GM18873 (cell line): ENCODE results near the gene ATP2A2.
"Not testable (repeated sequence)": the region's sequence is repeated elsewhere in the genome, so short reads cannot be mapped to it uniquely, and the experiment has no call there.

Source experiments
- ATAC-seq: cut with Tn5 transposase; IDR thresholded peaks from one replicate; pipeline ENCODE4 v1.9.1; 2021; ENCODE audit warnings: mild to moderate bottlenecking, moderate library complexity, moderate number of reproducible peaks; ENCODE audit not compliant: unreplicated experiment, low FRiP score

Gene ATP2A2

DNA sequence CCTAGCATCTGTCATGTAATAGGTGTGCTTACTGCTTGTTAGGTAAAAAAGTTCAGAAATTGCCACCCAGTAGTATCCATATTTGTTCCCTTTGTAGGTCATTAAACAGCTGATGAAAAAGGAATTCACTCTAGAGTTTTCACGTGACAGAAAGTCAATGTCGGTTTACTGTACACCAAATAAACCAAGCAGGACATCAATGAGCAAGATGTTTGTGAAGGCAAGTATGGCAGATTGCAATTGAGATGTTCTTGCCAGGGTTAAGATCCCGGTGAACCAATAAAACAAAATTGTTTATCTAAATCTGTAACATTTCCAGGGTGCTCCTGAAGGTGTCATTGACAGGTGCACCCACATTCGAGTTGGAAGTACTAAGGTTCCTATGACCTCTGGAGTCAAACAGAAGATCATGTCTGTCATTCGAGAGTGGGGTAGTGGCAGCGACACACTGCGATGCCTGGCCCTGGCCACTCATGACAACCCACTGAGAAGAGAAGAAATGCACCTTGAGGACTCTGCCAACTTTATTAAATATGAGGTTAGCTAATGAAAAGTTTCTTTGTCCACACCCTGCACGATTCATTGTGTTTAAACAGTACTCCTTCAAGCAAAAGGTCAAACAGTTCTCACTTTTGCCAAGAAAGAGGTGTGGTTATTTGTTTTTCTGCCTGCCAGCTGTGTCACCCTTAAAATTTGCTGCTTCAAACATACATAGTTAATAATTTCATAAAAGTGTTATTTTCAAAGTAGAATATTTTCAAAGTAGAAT, 58.3 kb downstream of the ATP2A2 start:
- ATAC-seq = no peak

GRCh38 chr12:110340261-110340660, 59.2 kb downstream of the ATP2A2 start:
- ATAC-seq = not testable (repeated sequence)

- ATAC-seq = no peak
Measured at GRCh38 chr12:110340706-110341105, 59.7 kb downstream of the ATP2A2 start.

DNA sequence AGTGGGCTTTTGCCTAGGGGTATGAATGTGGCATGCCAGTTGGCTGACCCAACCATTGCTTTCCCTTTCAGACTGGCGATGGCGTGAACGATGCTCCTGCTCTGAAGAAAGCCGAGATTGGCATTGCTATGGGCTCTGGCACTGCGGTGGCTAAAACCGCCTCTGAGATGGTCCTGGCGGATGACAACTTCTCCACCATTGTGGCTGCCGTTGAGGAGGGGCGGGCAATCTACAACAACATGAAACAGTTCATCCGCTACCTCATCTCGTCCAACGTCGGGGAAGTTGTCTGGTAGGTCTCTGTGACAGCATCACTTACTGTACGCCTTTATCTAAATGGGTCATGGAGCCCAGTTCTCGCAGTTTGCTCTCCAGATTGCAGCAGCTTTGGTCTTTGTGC, 61.1 kb downstream of the ATP2A2 start:
- ATAC-seq = no peak

DNA sequence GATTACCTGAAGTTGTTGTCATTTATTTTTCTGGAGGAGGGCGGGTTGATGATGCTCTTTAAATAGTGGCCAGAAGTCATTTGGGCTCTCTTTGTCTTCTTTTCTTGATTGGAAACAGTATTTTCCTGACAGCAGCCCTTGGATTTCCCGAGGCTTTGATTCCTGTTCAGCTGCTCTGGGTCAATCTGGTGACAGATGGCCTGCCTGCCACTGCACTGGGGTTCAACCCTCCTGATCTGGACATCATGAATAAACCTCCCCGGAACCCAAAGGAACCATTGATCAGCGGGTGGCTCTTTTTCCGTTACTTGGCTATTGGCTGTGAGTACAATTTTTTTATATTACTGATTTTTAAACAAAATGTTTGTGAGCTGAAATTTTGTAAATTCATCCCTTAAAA, 62.1 kb downstream of the ATP2A2 start:
- no peak for ATAC-seq

GRCh38 chr12:110343736-110344555, 62.9 kb downstream of the ATP2A2 start:
- no peak for ATAC-seq

- no peak for ATAC-seq
Measured at GRCh38 chr12:110344657-110345056, 63.6 kb downstream of the ATP2A2 start.

GRCh38 chr12:110345176-110345661, 64.2 kb downstream of the ATP2A2 start:
- no peak for ATAC-seq

GRCh38 chr12:110345963-110346362, 64.9 kb downstream of the ATP2A2 start:
- ATAC-seq = no peak

GRCh38 chr12:110347767-110348166, 66.7 kb downstream of the ATP2A2 start:
- ATAC-seq = no peak

- ATAC-seq = no peak
Measured at GRCh38 chr12:110348431-110349059, 67.5 kb downstream of the ATP2A2 start.

GRCh38 chr12:110349096-110349495, 68.0 kb downstream of the ATP2A2 start:
- no peak for ATAC-seq

DNA sequence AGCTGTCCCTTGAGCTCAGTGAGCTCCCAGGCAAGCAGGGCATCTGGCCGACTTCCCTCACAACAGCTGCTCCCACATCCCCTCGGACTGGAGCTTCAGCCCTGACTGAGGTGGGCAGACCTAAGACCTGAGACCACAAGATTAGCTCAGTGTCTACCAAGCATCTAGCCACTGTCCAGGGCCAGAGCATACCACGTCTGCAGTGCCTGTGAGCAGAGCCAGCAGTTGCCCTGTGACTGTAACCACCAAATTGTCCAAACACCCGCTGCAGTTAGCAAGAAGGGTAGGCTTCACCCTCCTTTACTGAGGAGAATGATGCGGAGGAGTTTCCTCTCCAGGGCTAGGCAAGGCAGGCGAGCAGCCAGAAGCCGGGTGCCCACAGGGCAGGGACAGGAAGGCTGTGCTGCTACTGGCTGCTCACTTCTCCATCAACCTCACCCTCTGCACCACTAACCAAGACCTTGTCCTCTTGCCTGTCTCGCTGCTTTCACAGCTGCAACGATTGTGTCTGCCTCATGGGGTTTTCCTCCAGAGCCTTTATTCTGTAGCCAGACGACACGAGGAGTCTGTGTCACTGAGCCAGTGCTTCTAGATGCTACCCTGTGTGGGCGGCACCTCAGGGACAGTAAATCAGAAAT, 68.6 kb downstream of the ATP2A2 start:
- ATAC-seq = no peak

- ATAC-seq = no peak
Measured at GRCh38 chr12:110351119-110351518, 70.1 kb downstream of the ATP2A2 start.

DNA sequence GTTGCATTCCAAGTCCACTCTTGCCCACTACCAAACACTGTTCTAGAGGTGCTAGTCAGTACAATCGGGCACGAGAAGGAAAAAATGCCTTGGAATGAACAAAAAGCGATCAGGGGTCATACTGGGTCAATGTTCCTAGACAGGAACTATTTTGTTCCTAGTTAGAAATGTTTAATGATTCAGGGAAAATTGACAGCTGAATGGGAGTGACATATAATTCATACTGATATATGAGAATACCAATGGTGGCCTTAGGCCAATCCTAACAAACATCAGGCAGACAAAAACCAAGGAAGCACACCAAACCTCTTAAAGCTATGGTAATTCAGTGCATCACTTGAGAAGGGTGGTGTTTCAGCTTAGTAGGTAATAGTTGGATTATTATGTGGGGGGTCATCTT, 71.4 kb downstream of the ATP2A2 start:
- no peak for ATAC-seq

- no peak for ATAC-seq
Measured at GRCh38 chr12:110353211-110353965, 72.3 kb downstream of the ATP2A2 start.

DNA sequence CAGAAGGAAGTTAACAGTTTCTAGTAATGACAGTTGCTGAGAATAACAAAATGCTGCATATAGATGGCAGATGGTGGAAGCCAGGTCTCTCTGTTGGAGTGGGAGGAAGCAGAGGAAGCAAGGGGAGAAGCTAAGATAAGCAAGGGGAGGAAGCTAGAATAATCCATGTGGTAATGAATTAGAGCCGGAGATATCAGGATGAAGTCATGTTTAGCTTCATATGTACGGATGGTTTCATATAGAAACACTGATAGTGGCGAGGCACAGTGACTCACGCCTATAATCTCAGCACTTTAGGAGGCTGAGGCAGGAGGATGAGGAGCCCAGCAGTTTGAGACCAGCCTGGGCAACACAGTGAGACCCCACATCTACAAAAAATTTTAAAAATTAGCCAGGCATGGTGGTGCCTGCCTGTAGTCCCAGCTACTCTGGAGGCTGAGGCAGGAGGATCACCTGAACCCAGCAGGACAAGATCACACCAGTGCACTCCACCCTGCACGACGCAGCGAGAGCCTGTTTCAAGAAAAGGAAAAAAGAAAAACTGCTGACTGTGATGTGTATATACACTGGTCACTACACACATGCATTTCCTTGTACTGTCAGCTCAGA, 73.2 kb downstream of the ATP2A2 start:
- ATAC-seq = no peak

GRCh38 chr12:110355073-110355472, 74.0 kb downstream of the ATP2A2 start:
- no peak for ATAC-seq

- not testable (repeated sequence) for ATAC-seq
Measured at GRCh38 chr12:110358384-110359097, 77.5 kb downstream of the ATP2A2 start.
